HG02759 (cell line): ENCODE results near the gene PDE6D.

Experiments
- ATAC-seq: cut with Tn5 transposase; IDR thresholded peaks from one replicate; pipeline ENCODE4 v1.9.1; 2021; ENCODE audit warnings: mild to moderate bottlenecking, moderate library complexity; ENCODE audit not compliant: unreplicated experiment

Gene PDE6D

DNA sequence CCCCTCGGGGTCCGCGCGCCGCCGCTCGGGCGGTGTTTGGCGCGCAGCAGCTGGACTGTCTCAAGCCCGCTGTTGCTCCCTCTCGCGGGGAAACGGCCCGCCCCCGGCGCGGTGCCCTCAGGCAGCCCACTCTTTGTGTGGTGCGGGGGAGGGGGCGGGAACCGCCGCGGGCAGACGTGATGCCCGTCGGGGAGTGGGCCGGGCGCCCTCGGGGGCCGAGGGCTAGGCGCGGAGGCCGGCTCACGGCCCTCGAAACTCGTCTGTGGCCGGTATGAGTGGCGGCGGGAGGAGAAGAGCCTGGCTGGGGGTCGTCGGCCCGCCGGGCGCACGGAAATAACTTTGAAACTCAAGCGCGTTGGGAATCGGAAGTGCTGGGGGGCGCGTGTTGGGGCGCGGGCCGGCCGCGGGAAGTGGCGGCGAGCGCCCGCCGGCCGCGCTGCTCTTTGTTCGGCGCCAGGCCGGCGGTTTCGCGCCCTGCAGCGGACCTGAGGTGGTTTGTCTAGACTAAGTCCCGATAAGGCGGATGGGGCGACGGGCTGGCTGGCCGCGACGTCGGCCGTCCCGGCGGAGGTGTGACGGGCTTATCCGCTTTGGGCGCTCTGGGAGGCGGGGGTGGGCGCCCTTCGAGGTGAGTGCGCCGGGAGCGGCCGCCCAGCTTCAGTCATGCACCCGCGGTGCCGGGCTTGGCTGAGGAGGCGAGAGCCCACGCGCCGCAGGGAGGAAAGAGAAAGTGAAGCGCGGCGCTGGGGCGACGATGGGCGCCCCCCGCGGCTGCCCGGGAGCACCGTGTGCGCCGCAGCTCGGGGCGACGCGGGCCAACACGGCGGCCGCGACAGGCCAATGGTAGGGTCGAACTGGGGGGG is 72.1 kb downstream of the PDE6D start:
- ATAC-seq: no peak

GRCh38 chr2:231707927-231708772 is 72.9 kb downstream of the PDE6D start, which contains the start of gene PTMA:
TSS of gene PTMA (plus strand) at chr2:231708525. CDS start at chr2:231708707, 182 bp downstream.
- peak; percentile 64 for ATAC-seq

DNA sequence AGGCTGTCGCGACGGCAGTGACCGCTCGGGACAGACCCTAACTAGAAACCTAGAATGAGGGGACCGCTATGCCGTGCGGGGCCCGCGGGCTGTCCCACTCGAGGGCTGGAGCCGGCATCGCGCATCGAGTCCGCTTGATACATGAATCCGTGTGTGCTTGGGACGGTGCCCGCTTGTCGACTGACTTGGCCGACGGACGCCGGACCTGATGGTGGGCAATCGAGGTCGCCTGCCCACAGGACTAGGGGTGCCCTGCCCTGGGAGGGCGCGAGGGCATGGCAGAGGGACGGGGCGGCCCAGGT is 73.5 kb downstream of the PDE6D start:
- no peak for ATAC-seq

- peak; percentile 37 for ATAC-seq
These were observed 74.1 kb downstream of the PDE6D start for GRCh38 chr2:231706731-231707624.

DNA sequence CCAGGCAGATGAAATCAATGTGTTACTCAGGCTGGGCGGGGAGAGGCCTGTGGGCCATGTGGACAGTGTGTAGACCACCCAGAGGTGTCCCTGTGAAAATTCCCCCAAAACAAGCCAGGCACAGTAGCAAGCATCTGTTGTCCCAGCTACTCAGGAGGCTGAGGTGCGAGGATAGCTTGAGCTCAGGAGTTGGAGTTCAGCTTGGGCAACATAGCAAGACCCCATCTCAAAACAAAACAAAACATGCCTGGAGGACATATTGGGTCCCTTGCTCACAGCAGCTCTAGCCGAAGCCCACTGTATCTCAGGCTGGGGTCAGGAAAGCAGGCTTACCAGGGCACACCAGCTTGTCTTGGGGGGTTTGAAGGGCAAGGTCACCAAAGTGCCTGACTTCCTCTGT is 77.1 kb downstream of the PDE6D start:
- ATAC-seq: no peak

DNA sequence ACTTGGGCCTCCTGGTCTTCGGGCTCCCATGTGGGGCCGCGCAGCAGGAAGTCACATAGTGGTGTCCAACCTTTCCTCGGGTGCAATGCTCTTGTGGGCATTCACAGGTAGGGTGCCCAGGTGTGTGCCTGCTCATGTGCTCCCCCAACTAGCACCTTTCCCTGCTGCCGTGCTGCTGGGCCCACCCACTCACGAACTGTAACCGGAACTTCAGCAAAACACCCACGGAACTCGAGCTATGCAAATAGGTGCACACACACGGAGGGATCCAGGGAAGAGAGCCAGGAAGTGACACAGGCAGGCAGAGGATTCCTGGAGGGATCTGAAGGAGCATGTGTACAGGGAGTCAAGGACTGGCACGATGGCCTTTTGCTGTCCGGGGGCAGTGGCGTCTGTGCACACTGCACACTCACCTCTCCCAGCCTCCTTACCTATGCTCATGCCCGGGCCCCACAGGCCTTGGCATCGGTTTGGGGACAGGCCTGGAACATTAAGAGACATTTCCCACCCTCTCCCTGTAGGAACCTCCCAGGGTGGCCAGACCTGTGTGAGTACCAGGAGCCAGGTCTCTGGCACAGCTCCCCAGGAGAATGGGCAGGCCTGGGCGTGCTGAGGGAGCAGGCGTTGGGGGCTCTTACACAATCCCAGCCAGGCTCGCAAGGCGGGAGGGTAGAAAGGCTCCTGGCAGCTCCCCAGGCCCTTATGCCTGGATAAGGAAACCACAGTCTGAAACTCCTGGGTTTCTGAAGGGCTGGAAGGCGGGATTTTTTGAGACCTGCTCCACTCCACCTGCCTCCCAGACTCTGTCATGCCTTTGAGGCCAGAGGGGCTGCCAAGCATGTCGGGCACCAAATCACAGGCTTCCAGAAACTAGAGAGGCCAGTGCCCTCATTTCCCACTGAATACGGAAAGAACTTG is 79.4 kb downstream of the PDE6D start:
- no peak for ATAC-seq

- ATAC-seq: no peak
These were observed 82.1 kb downstream of the PDE6D start for GRCh38 chr2:231699006-231699405.

GRCh38 chr2:231696004-231696367 is 85.1 kb downstream of the PDE6D start:
- no peak for ATAC-seq

DNA sequence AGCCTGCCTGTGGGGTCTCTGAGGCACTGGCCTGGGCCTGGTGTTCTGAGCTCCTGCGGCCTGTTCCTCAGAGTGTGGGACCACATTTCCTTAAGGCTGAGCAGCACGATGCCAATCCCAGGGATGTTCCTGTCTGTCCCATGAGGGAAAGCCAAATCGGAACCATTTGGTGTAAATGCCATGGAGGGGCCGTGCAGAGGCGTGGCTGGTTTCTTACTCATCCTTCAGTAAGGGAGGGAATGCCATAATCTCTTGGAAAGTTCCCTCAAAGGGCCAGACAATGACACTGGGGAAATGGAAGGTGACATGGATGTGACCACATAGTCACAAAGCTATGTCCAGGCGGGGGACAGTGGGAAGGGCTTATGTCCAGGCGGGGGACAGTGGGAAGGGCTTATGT is 87.1 kb downstream of the PDE6D start:
- no peak for ATAC-seq

DNA sequence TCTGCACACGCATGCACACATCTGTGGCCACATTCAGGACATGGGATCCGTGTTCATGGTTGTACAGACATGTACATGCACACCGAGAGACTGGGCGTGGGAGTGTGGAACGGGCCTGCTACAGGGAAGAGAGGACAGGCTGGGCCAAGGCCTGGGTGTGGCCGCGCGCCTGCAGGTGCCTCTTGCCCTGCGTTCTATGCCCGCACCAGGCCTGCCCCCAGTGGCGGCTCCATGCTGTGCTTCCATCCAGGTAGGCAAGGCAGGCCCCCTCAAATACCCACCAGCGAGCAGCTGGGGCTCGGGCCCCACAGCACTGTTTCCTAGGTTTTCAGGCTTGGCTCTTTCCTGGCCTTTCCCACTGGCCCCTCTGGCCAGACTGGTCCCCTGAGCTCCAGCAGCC is 88.2 kb downstream of the PDE6D start:
- no peak for ATAC-seq

- ATAC-seq: no peak
These were observed 89.8 kb downstream of the PDE6D start for GRCh38 chr2:231691251-231691772.

- ATAC-seq: no peak
These were observed 91.8 kb downstream of the PDE6D start for GRCh38 chr2:231689124-231689893.

DNA sequence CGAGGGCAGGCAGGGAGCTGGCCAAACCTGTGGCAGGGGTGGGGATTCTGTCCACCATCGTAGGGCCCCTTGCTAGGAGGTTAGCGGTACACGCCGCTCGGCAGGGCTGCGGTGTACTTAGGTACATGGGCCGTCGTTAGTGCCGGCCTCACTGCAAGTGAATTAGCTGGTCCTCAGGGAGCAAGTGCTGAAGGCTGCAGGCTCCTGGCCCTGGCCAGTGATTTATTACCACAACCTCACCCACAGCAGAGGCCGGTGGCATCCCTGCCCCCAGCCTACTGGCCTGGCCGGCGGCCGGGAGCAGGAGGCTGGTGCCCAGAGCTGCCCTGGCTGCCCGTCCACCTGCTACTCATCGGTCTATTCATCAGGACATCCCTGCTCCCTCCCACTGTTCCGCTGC is 92.4 kb downstream of the PDE6D start:
- no peak for ATAC-seq

- no peak for ATAC-seq
These were observed 93.1 kb downstream of the PDE6D start for GRCh38 chr2:231687961-231688360.

DNA sequence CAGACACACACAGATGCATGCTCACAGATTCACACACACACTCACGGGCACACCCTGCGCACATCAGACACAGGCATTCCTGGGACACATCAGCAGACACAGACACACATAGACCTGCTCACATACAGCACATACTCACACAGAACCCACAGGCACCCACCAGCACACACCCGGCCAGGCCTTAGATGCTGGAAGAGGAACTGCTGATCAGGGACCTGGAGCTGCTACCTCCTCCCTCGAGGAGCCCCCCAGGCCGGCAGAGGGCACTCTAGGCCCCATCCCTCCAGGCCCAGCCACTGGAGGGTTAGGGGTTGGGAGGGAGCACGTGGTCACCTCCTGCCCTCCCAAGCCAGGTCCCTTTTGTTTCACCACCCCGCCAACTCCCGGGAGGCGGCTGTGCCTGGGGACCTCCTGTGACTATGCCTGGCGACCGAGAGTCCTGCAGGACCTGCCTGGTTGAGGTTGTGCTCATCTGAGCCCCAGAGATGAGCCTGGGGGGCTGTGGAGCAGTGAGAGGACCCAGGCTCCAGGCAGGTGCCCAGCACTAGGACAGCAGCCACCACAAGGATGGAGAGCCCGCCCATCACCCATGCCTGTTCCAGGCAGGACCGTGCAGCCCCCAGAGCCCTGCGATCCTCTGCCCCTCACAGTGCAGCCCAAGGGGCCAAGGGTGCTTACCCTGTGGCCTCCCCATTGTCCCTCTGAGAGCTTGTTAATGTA is 93.8 kb downstream of the PDE6D start:
- peak; percentile 80 for ATAC-seq

DNA sequence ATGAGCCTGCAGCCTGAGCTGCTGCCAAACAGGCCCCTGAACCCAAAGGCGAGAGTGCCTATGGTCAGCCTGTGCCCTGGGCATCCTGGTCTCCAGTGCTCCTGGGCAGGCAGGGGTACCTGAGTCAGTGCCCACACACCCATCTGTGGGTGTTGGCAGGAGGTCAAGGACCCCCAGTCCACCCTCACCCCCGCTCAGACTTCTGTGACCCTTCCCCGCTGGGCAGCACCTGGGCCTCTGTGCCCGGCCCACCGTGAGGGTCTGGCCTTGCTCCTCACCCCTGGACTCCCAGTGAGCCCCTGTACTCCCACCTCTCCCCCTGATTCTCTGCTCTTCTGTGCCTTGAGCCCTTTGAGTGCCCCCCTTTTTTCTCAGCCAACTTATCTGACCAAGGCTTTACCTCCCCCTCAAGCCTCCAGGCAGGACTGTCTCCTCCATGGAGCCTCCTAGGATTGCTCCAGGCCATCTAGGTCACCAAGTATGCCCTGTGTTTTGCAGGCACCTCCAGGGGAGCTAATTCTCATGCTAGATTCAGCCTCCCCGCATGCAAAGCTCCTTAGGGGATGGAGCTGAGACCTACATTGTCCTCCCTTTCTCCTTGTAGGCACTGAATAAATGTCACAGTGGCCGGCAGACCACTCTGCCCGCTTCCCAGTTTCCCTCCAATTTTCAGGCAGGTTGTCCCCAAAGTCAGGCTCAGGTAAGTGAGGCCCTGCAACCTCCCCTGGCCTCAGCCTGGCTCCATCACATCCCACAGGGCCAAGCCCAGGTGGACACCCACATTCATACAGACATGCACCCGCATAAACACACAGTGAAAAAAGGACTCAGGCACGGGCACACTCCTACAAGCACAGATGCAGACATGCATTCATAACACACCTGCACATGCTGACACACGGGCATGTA is 94.6 kb downstream of the PDE6D start:
- ATAC-seq: no peak
